ENCODE data around the gene OR2L8.

Gene OR2L8

GRCh38 chr1:247992986-247993385, 44.3 kb downstream of the OR2L8 start:
- DNase-seq (ENCODE audit: low spot score): no peak

GRCh38 chr1:247998811-247999210, 50.2 kb downstream of the OR2L8 start:
- DNase-seq (ENCODE audit: low spot score): no peak

Data from left forelimb (tissue), 1 donor.